ENCODE data around the gene LEUTX.
"Not testable (repeated sequence)": the region's sequence is repeated elsewhere in the genome, so short reads cannot be mapped to it uniquely, and the experiment has no call there.

LEUTX gene

GRCh38 chr19:39778763-39779162 is at the start of gene LEUTX:
Gene LEUTX, plus strand, starts transcription at chr19:39778854. Its CDS starts 67 bp downstream, at chr19:39778921.
- peak; percentile 3 to 19 for DNase-seq (ENCODE audit: low read depth in 2 of 2)

GRCh38 chr19:39729594-39729993 is 49.1 kb upstream of the LEUTX start:
- DNase-seq (ENCODE audit: low read depth in 2 of 2), result no peak

DNA sequence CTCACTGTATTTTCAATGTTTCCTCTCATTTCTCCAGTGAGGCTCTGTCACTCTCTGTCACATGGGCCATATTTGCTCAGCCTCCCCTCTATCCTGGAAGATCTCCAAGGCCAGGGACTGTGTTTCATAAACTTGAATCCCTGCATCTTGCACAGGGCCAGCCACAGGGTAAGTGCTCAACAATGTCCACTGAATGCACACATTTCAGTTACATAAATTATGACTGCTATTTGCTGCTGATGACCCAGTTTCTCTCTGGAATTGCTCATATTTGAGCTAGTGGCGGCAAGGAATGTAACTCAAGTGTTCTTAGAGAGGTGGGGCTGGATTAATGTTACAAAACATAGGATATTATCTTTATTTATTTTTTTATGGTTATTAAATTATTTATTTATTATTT is 47.0 kb upstream of the LEUTX start:
- DNase-seq (ENCODE audit: low read depth in 2 of 2), result no peak

- DNase-seq (ENCODE audit: low read depth in 2 of 2), result no peak
These were observed 44.8 kb upstream of the LEUTX start for GRCh38 chr19:39733841-39734240.

- no peak for DNase-seq (ENCODE audit: low read depth in 2 of 2)
These were observed 43.0 kb upstream of the LEUTX start for GRCh38 chr19:39735688-39736087.

DNA sequence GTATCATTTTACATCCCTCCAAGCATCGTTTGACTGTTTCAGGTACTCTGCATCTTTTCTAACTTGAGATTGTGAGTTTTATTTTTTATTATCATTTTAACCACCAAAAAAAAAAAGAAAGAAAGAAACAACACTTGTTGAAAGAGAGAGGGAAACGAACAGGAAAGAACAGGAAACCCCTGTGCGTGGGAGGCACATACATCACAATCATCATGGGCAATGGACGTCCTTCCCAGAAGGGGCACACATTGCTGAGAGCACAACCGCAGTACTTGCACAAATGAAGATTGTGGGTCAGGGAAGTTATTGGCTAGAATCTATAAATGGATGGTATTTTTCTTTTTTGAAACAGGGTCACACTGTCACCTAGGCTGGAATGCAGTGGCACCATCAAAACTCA is 42.6 kb upstream of the LEUTX start:
- DNase-seq (ENCODE audit: low read depth in 2 of 2), result no peak

GRCh38 chr19:39737351-39737750 is 41.3 kb upstream of the LEUTX start:
- no peak for DNase-seq (ENCODE audit: low read depth in 2 of 2)

- DNase-seq (ENCODE audit: low read depth in 2 of 2), result no peak
These were observed 40.8 kb upstream of the LEUTX start, which contains the start of gene CLC for GRCh38 chr19:39737891-39738290. Gene CLC, minus strand, starts transcription at chr19:39738029. Its CDS starts 77 bp downstream, at chr19:39737952.

GRCh38 chr19:39738814-39739213 is 39.8 kb upstream of the LEUTX start:
- DNase-seq (ENCODE audit: low read depth in 2 of 2), result no peak

- no peak for DNase-seq (ENCODE audit: low read depth in 2 of 2)
These were observed 38.3 kb upstream of the LEUTX start for GRCh38 chr19:39740395-39740794.

GRCh38 chr19:39745643-39746042 is 33.0 kb upstream of the LEUTX start:
- DNase-seq (ENCODE audit: low read depth in 2 of 2), result no peak

DNA sequence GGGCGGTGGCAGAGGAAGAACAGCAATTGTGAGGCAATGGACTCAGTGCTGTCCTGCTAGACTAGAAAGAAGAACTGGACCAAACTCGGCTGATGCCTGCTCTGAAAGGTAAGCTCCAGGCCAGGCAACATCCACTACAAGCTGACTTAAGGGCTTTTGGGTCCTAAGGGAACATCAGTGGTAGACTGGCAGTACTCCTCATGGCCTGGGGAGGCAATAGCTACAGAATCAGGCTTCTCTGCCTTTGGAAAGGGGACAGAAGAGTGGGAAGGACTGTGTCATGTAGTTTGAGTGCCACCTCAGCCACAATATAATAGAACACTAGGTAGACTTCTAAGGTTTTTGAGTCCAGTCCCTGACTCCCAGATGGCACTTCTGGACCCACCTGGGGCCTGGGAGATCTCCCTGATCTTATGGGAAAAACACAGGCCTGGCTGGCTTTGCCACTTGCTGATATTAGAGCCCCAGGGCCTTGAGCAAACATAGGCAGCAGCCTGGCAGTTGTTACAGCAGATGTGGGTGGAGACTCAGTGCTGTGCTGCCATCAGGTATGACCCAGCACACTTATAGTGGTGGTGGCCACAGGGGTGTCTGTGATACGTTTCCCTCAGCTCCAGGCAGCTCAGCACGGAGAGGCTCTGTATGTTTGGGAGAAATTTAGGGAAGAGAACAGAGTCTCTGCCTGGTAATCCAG is 31.7 kb upstream of the LEUTX start:
- DNase-seq (ENCODE audit: low read depth in 2 of 2), result no peak

DNA sequence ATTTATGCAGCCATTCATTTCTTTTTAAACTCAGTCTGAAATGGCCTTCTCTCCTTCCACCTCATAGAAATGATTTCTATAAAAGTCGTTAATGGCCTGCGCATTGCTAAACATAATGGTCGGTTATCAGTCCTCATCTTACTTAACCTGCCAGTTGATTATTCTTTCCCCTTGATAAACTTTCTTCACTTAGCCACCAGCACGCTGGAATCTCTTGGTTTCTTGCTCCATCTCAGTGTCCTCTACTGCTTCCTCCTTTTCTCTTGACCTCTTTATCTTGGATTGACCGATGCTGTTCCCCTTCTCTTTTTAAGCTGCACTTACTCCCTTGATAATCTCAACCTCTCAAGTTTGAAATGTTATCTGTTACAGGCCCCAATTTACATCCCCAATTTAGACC is 28.7 kb upstream of the LEUTX start:
- DNase-seq (ENCODE audit: low read depth in 2 of 2), result no peak

GRCh38 chr19:39752390-39752789 is 26.3 kb upstream of the LEUTX start:
- peak; percentile 15 to 21 for DNase-seq (ENCODE audit: low read depth in 2 of 2)

DNA sequence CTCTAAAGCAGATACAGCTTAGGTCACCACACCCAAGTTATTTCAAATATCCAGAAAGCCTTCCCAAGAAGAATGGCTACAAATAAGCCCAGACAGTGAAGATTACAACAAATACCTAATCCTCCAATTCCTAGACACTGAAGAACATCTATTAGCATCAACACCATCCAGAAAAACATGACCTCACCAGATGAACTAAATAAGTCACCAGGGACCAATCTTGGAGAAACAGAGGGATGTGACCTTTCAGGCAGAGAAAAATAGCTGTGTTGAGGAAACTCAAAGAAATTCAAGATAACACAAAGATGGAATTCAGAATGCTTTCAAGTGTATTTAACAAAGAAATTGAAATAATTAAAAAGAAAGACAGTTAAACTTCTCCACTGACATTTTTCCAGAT is 25.9 kb upstream of the LEUTX start:
- DNase-seq (ENCODE audit: low read depth in 2 of 2), result no peak

GRCh38 chr19:39754544-39754943 is 24.1 kb upstream of the LEUTX start:
- no peak for DNase-seq (ENCODE audit: low read depth in 2 of 2)

- no peak for DNase-seq (ENCODE audit: low read depth in 2 of 2)
These were observed 23.7 kb upstream of the LEUTX start for GRCh38 chr19:39754971-39755370.

GRCh38 chr19:39759457-39760184 is 19.0 kb upstream of the LEUTX start:
- no peak for DNase-seq (ENCODE audit: low read depth in 2 of 2)

DNA sequence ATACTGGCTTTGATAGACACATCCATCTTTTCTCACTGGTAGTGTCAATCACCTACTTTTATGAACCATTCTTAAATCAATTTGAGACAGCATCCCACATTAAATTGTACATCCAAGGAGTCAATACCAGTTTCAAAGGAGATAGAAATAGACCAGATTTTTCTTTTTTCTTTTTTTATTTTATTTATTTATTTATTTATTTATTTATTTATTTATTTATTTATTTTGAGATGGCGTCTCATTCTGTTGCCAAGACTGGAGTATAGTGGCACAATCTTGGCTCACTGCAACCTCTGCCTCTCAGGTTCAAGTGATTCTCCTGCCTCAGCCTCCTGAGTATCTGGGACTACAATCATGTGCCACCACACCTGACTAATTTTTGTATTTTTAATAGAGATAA is 16.8 kb upstream of the LEUTX start:
- DNase-seq (ENCODE audit: low read depth in 2 of 2), result not testable (repeated sequence)

DNA sequence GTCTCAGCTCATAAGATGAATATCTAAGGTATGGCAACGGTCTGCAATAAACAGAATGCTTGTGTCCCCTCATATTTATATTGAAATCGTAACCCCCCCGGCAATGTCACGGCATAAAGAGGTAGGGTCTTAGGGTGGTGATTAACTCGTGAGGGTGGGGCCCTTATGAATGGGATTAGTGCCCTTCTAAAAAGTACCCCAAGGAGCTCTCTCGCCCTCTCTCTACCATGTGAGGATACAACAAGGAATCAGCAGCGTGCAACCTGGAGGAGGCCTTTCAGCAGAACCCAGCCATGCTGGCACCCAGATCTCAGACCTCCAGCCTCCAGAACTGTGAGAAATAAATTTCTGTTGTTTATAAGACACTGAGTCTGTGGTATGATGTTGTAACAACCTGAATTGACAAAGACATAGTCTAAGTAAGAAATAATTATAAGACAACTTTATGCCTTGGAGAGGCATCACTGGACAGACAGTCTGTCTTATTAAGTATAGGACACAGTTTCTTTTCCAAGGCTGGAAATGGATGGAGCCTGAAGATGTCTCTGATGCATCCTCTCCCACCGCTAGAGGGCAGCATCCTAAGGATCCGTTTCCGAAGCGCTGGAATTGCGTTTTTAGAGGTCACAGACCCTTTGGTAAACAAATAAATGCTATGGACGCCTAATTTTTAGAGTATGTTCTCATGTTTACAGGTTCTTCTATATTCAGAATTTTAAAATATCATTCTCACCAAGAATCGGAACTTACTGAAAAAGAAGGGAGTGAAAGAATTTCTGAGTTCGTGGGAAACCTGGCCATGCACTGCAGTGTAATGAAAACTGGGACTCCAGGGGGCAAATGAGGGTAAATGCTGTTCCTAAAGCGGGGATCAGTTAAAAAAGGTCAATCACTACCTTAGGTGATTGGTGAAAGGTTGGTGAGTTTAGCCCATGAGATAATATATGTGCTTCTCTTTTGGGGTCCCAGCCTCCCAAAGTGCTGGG is 13.3 kb upstream of the LEUTX start:
- DNase-seq (ENCODE audit: low read depth in 2 of 2), result peak in 1 of 2 donors; percentile 5

DNA sequence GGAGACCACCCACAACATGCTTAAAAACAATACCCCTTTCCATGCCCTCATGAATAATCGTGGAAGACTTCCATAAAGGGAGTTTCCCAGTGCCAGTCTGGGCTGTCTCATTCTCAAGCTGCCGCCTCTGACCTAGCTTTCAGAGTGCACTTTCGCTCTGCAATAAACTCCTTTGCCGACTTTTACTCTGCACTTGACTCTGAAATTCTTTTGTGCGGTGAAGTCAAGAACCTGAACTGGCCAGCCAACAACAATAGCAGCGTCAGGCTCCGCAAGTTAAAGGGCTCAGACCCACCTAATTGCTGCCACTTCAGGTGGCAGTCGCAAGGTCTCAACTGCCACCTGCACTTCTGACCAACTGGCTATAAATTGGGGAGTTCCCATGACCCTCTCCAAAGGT is 10.3 kb upstream of the LEUTX start:
- no peak for DNase-seq (ENCODE audit: low read depth in 2 of 2)

- no peak for DNase-seq (ENCODE audit: low read depth in 2 of 2)
These were observed 9.9 kb upstream of the LEUTX start for GRCh38 chr19:39768786-39769185.
